GM12874 (cell line): Measurements from ENCODE around the gene TACR2.

Source experiments
- CTCF ChIP-seq: IDR thresholded peaks from 2 replicates; pipeline ENCODE4 v1.5.1; 2011; ENCODE audit warnings: low read depth, mild to moderate bottlenecking, control low read depth, low read length, moderate library complexity; ENCODE audit not compliant: insufficient read depth

TACR2 gene

DNA sequence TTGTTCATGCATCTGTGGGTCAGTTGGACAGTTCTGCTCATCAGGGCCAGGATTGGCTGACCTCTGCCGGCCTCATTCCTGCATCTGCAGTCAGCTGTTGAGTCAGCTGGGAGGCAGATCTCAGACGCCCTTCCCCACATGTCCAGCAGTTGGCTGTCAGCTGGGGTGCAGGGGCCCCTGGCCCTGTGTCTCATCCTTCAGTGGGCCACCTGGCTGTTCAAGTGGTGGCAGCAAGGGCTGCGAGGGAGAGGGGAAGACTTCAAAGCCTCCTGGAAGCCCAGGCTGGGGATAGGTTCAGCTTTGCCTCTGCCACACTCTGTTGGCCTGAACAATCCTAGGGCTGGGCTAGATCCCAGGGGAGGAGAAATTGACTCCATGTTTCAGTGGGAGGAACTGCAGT lies 33.2 kb downstream of the TACR2 start:
- TF ChIP-seq CTCF = no peak

DNA sequence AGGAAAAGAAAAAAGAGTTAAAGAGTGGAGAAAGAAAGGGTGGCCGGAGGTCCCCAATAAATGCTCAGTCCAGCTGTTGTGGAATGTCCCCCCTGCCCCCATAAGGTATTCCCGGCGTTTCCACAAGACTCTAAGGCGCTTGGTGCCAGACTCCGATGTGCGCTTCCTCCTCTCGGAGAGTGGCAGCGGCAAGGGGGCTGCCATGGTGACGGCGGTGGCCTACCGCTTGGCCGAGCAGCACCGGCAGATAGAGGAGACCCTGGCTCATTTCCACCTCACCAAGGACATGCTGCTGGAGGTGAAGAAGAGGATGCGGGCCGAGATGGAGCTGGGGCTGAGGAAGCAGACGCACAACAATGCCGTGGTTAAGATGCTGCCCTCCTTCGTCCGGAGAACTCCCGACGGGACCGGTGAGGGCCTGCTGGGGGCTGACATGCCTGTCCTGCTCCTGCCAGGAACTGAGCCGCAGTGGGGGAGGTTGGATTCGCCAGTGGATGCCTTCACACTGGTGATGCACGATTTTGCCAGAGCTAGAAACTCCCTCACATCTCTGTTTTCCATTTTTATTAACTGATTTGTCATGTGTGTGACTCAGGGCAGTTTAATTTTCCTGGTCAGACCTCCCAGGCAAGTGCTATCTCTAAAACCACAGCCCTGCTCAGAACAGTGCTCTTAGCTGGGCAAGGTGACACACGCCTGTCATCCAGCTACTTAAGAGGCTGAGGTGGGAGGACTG lies 34.2 kb downstream of the TACR2 start:
- TF ChIP-seq CTCF = no peak

GRCh38 chr10:69379800-69380199 lies 36.9 kb downstream of the TACR2 start:
- no peak for TF ChIP-seq CTCF

DNA sequence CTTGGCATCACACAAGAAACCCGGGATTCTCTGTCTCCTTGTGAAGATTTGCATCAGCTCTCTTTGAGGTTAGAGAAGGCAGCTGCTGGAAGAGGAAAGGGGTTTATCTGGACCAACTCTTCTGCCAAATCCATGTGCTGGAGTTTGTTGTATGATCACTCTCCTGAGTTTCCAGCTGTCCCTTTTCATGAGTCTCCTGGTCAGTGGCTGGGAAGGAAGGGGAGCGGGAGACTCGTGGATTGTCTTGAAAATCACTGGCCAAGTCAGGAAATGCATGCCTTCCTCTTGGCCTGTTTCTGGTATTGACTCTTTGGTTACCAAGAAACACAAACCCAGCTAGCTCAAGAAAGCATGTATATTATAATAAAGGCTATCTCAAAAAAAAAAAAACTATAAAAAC lies 38.8 kb downstream of the TACR2 start:
- no peak for TF ChIP-seq CTCF

- TF ChIP-seq CTCF = no peak
These were observed 39.5 kb downstream of the TACR2 start for GRCh38 chr10:69377191-69377590.

GRCh38 chr10:69376662-69377061 lies 40.1 kb downstream of the TACR2 start:
- no peak for TF ChIP-seq CTCF

DNA sequence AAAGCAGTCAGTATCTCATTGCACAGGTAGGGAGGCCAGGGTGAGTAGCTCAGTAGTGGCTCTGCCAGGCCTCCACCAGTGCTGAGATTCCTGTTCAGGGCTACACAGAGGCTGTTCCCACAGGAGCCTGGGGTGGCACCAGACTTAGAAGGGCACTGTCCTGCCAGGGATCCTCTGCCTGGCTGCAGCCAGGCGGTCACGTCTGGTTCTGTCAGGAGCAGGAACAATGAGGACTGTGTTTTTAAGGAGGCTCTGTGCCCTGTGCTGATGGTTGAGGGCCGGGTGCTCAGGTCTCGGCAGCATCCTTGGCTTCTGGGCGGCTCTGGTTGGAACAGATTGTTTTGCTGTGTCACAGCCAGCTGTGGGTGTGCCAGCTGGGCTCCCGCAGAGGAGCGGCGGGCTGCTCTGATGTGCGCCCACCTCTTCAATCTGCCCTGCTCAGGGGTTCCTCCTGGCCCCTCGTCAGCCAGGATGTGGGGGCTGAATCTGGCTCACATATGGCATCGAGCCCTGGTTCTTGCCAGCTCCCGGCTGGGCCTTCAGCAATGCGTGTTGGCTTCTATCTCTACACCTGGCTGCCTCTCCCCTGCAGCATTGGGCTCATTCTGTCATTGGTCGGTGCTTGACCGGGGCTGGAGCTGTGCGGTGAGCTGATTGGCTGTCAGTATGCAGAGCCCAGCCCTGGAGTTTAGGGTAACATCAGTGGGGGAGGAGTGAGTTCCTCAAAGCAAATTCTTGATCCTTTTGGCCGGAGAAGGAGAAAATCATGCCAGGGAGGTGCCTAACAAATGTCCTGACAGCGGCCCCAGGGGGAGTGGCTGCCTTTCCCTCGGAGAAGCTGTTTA lies 41.2 kb downstream of the TACR2 start:
- no peak for TF ChIP-seq CTCF
